HG03139 (cell line): ENCODE results near the gene LMTK3.

Experiments
- ATAC-seq: cut with Tn5 transposase; IDR thresholded peaks from one replicate; pipeline ENCODE4 v1.9.1; 2021; ENCODE audit not compliant: unreplicated experiment

LMTK3 gene

DNA sequence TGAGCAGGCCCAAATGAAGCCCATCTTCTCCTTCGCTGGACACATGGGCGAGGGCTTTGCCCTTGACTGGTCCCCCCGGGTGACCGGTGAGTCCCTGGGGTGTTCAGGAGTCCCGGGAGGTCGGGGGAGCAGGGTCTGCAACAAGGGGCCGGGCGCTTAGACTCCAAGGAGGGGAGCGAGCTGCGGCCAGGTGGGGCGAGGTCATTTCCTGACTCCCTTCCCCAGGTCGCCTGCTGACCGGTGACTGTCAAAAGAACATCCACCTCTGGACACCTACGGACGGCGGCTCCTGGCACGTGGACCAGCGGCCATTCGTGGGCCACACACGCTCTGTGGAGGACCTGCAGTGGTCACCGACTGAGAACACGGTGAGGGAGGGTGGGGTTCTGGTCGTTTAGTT, 61.2 kb downstream of the LMTK3 start:
- ATAC-seq, result no peak

DNA sequence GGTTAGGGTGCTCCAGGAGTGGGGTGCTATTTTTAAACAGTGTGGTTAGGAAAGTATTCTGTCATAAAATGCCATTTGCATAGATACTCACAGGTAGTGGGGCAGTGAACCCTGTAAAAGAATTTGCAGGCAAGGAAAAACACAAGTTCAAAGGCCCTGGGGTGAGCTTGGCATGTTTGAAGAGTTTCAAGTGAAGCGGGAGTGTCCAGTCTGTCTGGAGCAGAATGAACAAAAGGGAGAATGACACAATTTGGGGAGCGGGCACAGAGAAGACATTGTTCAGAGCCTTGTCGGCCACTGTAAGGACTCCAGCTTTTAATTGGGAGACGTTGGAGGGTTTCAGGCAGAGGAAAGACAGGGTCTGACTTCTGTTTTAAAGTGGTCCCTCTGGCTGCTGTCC, 63.1 kb downstream of the LMTK3 start:
- no peak for ATAC-seq

DNA sequence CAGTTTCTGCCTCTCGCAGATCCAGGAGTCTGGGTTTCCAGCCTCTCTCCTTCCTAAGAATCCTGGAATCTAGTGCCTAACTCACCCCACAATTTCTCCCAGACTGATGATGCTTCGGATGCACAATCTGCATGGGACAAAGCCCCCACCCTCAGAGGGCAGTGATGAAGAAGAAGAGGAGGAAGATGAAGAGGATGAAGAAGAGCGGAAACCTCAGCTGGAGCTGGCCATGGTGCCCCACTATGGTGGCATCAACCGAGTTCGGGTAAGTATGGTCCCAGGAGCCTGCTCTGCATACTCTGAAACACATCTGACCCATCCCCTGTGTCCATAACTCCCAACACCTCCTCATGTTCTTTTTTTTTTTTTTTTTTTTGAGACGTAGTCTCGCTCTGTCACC, 65.1 kb downstream of the LMTK3 start:
- ATAC-seq, result no peak

DNA sequence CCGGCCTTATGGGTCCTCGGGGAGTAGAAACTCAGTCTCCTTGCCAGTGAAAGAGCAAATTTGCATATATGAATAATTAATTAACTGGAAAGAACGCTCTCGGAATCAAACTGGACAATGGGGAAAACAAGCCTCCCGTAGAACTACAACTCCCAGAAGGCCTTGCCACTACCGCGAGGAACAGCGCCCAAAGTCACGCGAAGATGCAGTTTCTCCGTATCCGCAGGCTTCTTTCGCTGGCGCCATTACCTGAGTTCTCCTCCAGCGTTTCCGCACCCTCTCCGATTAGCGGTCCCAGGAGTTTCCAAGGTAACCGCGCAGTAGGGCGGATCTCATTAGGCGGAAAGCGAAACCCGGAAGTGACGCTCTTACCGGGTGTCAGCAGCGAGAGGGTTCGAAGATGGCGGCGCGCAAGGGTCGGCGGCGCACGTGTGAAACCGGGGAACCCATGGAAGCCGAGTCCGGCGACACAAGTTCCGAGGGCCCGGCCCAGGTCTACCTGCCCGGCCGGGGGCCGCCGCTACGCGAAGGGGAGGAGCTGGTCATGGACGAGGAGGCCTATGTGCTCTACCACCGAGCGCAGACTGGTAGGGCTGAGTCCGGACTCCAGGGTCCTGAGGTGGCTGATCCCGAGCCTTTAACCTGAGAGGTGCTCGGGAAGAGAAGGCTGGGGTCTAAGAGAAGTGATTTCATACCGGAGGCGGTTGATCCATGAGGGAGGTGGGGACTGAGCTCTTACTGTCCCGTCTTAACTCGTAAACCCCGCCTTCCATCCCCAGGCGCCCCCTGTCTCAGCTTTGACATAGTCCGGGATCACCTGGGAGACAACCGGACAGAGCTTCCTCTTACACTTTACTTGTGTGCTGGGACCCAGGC, 65.8 kb downstream of the LMTK3 start, which contains the start of gene GRWD1:
GRWD1 (plus strand) TSS at position 378 of the 876 bp plus-strand sequence; CDS start at position 401, 23 bp downstream.
- peak; percentile 81 for ATAC-seq

DNA sequence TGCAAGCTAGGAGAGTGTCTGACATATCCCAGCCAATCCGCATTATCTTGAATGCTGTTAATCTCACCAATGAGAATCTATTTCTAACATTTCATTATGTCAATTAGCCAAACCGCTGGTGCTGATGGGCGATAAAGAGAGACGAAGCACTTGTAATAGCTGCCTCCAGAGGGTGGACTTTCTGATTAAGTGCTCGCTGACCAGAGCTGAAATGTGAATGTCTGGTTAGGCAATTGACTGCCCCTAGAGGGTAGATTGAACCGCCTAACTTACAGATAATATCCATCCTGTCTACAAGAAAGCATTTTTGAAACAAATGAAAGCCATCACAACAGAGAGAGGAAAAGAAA, 66.4 kb downstream of the LMTK3 start:
- peak; percentile 14 for ATAC-seq

DNA sequence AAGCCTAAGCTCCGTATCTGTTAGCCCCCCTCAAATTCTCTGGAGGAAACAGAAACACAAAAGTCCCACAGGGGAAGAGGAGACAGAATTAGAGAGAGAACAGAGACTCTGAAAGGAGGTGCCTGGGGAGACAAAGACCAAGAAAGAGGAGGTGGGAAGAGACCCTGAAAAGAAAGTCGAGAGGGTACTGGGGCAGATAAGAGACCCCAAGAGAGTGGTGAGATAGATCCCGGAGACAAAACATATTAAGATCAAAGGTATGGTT, 66.8 kb downstream of the LMTK3 start:
- ATAC-seq, result no peak

DNA sequence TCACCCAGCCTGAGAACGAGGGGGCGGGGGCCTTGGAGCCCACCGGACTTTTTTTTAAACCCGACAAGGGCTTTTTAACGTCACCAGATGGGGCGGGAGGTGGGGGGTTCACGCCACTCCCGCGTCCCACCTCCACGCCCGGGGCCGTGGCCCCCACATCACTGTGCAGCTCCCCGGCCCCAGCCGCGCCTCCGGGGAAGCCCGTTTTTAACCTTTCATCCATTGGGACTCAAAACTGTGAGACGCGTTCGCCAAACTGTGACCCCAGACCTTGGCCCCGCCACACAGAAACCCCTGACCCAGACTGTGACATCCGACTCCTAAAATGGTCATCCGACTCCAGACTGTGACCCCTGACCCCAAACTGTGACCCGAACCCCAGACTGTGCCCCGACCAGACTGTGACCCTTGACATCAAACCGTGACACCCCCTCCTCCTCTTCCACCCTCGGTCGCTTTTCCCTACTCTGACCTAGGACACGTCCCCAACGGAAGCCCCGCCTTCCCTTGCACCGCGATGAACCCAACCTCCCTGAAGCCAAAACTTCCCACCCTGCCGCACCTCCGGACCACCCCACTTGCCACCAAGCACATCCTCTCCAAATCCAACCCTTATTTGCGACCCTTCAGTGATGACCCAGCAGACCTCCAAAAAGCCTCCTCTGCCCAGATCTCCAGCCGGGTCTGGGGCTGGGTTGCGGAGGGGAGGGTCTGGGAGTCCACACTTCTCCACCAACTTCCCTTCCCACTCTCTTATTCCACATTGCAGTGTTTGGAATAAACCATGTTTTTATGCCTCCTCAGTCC, 67.3 kb downstream of the LMTK3 start:
- no peak for ATAC-seq

DNA sequence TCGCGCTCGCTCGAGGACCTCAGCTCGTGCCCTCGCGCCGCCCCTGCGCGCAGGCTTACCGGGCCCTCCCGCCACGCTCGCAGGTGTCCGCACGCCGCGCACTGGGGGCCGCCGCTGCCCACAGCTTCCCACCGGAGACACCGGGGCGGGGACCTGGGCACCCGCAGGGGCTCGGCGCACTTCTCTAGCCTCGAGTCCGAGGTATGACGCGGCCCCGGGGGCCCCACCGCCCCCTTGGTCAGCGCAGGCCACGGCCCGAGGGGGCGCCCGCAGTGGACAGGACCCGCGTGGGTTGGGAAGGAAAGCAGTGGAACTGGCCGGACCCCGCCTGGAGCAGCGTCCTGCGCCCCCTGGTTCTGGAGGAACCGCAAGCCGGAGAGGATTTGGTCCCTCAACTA, 67.9 kb downstream of the LMTK3 start:
- ATAC-seq, result no peak

DNA sequence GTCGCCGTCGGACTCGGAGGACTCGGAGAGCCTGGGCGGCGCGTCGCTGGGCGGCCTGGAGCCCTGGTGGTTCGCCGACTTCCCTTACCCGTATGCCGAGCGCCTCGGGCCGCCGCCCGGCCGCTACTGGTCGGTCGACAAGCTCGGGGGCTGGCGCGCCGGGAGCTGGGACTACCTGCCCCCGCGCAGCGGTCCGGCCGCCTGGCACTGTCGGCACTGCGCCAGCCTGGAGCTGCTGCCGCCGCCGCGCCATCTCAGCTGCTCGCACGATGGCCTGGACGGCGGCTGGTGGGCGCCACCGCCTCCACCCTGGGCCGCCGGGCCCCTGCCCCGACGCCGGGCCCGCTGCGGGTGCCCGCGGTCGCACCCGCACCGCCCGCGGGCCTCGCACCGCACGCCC, 68.4 kb downstream of the LMTK3 start:
- ATAC-seq, result no peak

DNA sequence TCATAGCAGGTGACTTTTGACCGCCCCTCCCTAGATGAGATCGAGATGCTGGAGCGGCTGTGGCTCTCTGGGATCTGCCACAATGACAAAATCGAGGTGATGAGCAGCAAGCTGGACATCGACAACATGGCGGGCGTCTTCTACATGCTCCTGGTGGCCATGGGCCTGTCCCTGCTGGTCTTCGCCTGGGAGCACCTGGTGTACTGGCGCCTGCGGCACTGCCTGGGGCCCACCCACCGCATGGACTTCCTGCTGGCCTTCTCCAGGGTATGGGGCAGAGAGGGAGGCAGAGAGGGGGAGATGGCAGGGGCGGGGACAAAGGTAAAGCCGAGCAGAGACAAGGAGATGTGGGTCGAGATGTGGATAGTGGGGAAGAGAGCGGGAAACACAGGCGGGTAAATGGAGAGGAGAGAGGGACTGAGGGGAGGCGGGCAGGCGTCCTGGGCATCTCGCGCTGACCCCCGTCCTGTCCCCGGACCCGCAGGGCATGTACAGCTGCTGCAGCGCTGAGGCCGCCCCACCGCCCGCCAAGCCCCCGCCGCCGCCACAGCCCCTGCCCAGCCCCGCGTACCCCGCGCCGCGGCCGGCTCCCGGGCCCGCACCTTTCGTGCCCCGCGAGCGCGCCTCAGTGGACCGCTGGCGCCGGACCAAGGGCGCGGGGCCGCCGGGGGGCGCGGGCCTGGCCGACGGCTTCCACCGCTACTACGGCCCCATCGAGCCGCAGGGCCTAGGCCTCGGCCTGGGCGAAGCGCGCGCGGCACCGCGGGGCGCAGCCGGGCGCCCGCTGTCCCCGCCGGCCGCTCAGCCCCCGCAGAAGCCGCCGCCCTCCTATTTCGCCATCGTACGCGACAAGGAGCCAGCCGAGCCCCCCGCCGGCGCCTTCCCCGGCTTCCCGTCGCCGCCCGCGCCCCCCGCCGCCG, 69.3 kb downstream of the LMTK3 start:
- ATAC-seq, result no peak

DNA sequence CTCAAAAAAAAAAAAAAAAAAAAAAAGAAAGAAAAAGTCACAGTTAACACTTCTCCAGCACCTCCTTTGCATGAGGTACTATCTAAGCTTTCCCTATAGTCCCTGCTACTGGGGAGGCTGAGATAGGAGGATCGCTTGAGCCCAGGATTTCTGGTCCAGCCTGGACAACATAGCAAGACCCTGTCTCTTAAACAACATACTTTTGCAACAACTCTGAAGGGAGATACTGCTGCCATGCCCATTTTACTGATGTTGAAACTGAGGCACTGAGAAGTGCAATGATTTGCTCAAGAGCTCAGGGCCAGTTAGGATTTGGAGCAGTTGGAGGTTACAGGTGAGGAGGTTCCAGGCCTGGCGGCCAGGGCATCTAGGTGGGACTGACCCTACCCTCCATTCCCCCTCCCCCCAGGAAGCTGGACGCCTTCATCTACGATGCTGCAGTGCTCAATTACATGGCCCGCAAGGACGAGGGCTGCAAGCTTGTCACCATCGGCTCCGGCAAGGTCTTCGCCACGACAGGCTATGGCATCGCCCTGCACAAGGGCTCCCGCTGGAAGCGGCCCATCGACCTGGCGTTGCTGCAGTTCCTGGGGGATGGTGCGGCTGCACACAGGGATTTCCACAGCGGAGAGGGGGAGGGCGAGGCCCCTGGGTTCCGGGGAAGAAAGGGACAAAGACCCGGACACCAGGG, 70.1 kb downstream of the LMTK3 start:
- ATAC-seq, result no peak

DNA sequence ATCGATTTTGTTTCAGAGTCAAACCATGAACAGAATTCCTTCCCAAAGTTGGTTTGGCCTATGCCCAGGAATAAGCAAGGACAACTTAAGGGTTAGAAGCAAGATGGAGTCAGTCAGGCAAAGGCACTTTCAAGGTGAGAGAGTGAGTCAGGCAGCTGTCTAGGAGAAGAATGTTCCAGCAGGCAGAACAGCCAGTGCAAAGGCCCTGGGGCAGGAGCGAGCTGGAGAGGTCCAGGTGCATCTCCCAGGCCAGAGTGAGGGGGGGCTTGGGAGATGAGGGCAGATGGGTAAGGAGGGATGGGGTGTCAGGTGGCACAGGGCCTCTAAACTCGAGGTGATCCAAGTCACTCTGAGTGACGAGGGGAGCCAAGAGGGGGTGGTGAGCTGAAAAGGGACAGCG, 75.0 kb downstream of the LMTK3 start:
- ATAC-seq, result no peak
